ENCODE results near the gene FMN2. TPM values are rescaled to one million over a fixed set of nuclear protein-coding genes. Genes with fewer than 3 reads are reported as not detected.
"Not testable (repeated sequence)": the region's sequence is repeated elsewhere in the genome, so short reads cannot be mapped to it uniquely, and the experiment has no call there.

Gene FMN2
- total RNA-seq, 1 experiment from 2014 or later = not detected

- no TSS peak for BruUV-seq (replicated peaks)
Observed at GRCh38 chr1:240178366-240178765, 86.7 kb downstream of the FMN2 start.

GRCh38 chr1:240184682-240185081 lies 93.0 kb downstream of the FMN2 start:
- H3K4me3 Mint-ChIP-seq (ENCODE audit: unreplicated experiment); H3K9me3 Mint-ChIP-seq (ENCODE audit: unreplicated experiment); H3K9me3 ChIP-seq; CTCF ChIA-PET; H3K36me3 Mint-ChIP-seq (ENCODE audit: insufficient read depth, unreplicated experiment); DNase-seq; H3K27me3 ChIP-seq (replicated peaks; ENCODE audit: control insufficient read depth, insufficient read depth, low read length); H3K27ac Mint-ChIP-seq (ENCODE audit: unreplicated experiment); BruUV-seq (replicated peaks); H3K4me1 ChIP-seq; POLR2A ChIA-PET; H3K4me1 Mint-ChIP-seq (ENCODE audit: low read depth, unreplicated experiment); H3K4me3 ChIP-seq (ENCODE audit: low read depth, low read length); H3K36me3 ChIP-seq (ENCODE audit: control insufficient read depth, insufficient read depth, low read length); intact Hi-C loops (cut with micrococcal nuclease; ENCODE audit: unreplicated experiment): not testable (repeated sequence)
- peaks cover 15% of the 10 kb centered on the region for H3K27me3 Mint-ChIP-seq (ENCODE audit: insufficient read depth, unreplicated experiment)

More at GRCh38 chr1:240178366-240178765, 86.7 kb downstream of the FMN2 start:
- H3K4me1 ChIP-seq = no peaks in the 10 kb centered on the region
- H3K9me3 ChIP-seq = no peaks in the 10 kb centered on the region
- no peak overlapping the region for H3K4me3 ChIP-seq (ENCODE audit: low read depth, low read length)
- ChIA-PET POLR2A (no interaction called here), CTCF (no interaction called here)
- Mint-ChIP-seq H3K4me3 (ENCODE audit: unreplicated experiment) (no peak overlapping the region), H3K27ac (ENCODE audit: unreplicated experiment) (no peak overlapping the region), H3K9me3 (ENCODE audit: unreplicated experiment) (no peaks in the 10 kb centered on the region), H3K27me3 (ENCODE audit: insufficient read depth, unreplicated experiment) (peaks cover 16% of the 10 kb centered on the region), H3K36me3 (ENCODE audit: insufficient read depth, unreplicated experiment) (no peaks in the 10 kb centered on the region), H3K4me1 (ENCODE audit: low read depth, unreplicated experiment) (no peaks in the 10 kb centered on the region)
- no peaks in the 10 kb centered on the region for H3K36me3 ChIP-seq (ENCODE audit: control insufficient read depth, insufficient read depth, low read length)
- intact Hi-C loops (cut with micrococcal nuclease; ENCODE audit: unreplicated experiment) = no loop called here
- H3K27me3 ChIP-seq (replicated peaks; ENCODE audit: control insufficient read depth, insufficient read depth, low read length) = no peaks in the 10 kb centered on the region
- no peak for TF ChIP-seq CTCF (IDR thresholded peaks at IDR 0.05; ENCODE audit: insufficient read depth in 1 of 2, low read depth in 1 of 2, low read length in 1 of 2, severe bottlenecking in 1 of 2, unreplicated experiment in 1 of 2)
- no peak for DNase-seq

- TF ChIP-seq CTCF (IDR thresholded peaks at IDR 0.05; ENCODE audit: insufficient read depth in 1 of 2, low read depth in 1 of 2, low read length in 1 of 2, severe bottlenecking in 1 of 2, unreplicated experiment in 1 of 2) = no peak
- ChIA-PET POLR2A (no interaction called here), CTCF (no interaction called here)
- Histone ChIP-seq H3K4me1 (0 out of 2 replicates have a peak, but pooled peaks cover 8% of the 10 kb centered on the region), H3K9me3 (no peaks in the 10 kb centered on the region), H3K36me3 (ENCODE audit: control insufficient read depth, insufficient read depth, low read length) (no peaks in the 10 kb centered on the region), H3K4me3 (ENCODE audit: low read depth, low read length) (no peak overlapping the region), H3K27me3 (replicated peaks; ENCODE audit: control insufficient read depth, insufficient read depth, low read length) (no peaks in the 10 kb centered on the region)
- intact Hi-C loops (cut with micrococcal nuclease; ENCODE audit: unreplicated experiment) = no loop called here
- Mint-ChIP-seq H3K4me1 (ENCODE audit: low read depth, unreplicated experiment) (peaks cover 5% of the 10 kb centered on the region), H3K27ac (ENCODE audit: unreplicated experiment) (no peak overlapping the region), H3K4me3 (ENCODE audit: unreplicated experiment) (no peak overlapping the region), H3K36me3 (ENCODE audit: insufficient read depth, unreplicated experiment) (no peaks in the 10 kb centered on the region), H3K9me3 (ENCODE audit: unreplicated experiment) (no peaks in the 10 kb centered on the region), H3K27me3 (ENCODE audit: insufficient read depth, unreplicated experiment) (peaks cover 11% of the 10 kb centered on the region)
- no peak for DNase-seq
- no TSS peak for BruUV-seq (replicated peaks)
Observed at GRCh38 chr1:240188139-240188538, 96.5 kb downstream of the FMN2 start.
